Omental fat pad (tissue), 4 donors: ENCODE measurements around the gene PRKAR1B. TPM values are rescaled to one million over a fixed set of nuclear protein-coding genes. Genes with fewer than 3 reads are reported as not detected.

Experiments
- ATAC-seq: fragments of 150-250 bp; one replicate; pipeline ENCODE4 v1.9.1; 2016; ENCODE audit warnings: mild to moderate bottlenecking, moderate library complexity; ENCODE audit not compliant: low FRiP score
- DNase-seq: peaks from one replicate; pipeline ENCODE4 v3.0.0-alpha.2; 2019; ENCODE audit warnings: low spot score
- CTCF ChIP-seq, 3 donors: fragments of 450-650 bp; IDR thresholded peaks; one replicate each; pipeline ENCODE4 v1.5.1; 2016 to 2017; ENCODE audit warnings: antibody characterized with exemption in 3 of 3, mild to moderate bottlenecking in 3 of 3, moderate library complexity in 2 of 3
- total RNA-seq, 4 donors: library from RNA; depleted of rRNA; stranded (reverse); fragments of >200 nt; gene quantifications; one replicate each; pipeline ENCODE4 v1.1.0, GENCODE V29; 2016

Gene PRKAR1B
- total RNA-seq, 4 donors from 2014 or later = 9.0 to 11.4 (median 10.3) TPM

DNA sequence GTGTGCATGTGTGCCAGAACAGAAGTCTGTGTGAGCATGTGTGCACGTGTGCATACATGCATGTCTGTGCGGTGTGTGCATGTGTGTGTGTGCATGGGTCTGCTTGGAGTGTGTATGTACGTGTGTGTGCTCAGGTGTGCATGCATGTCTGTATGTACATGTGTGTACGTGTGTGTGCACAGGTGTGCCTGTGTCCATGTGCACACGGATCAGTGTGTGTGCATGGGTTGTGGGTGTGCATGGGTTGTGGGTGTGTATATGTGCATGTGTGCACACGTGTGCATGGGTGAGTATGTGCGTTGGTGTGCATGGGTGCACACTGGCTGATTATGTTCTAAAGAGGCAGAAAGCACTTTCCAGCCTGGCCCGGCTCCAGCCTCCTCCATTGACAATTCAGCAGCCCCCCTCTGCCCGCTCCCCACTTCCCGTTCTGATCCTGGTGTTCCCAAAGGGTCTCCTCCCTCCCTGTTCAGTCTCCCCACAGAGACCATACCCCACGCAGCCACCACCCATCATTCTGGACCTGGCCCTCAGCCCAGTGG, 163.4 kb downstream of the PRKAR1B start:
- no peak for ATAC-seq
- no peak for TF ChIP-seq CTCF (IDR thresholded peaks at IDR 0.05)
- no peak for DNase-seq

- TF ChIP-seq CTCF (IDR thresholded peaks at IDR 0.05) = no peak
- no peak for DNase-seq
- ATAC-seq = no peak
Measured at GRCh38 chr7:562789-563628, 164.1 kb downstream of the PRKAR1B start.

- no peak for TF ChIP-seq CTCF (IDR thresholded peaks at IDR 0.05)
- no peak for DNase-seq
Measured at GRCh38 chr7:562374-562675, 164.8 kb downstream of the PRKAR1B start.

DNA sequence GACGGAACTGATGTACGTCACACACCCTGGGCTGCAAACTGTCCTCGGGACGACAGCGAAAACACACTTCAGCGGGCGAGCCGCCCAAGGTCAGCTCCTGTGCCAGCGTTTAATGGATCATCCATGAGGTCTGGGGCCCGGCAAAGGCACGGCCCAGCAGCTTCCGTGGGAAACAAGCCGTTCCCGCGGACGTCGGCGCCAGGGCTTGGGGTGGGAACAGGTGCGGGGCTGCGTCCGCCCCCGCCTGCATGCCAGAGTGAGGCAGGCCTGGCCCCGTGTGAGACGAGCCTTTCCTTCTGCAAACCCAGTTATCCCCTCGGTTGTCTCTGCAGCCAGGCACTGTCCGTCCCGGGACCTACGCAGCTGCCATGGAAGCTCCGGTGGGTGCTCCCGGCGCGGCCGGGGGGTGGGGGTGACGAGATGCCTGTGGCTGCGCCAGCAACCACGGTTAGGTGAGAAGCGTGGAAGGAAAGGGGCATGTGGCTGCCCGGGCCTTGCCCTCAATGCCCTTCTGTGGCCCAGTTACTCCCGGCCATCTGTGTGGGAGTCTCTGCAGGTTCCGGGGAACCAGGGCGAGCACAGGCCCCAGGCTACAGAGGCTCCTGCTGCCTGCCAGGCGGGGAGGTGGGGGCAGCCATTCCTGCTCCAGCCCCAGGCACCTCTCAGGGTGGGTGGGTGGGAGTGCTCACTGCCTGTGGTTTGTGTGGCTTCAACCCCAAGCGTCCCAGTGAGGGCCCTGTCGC, 165.3 kb downstream of the PRKAR1B start:
- no peak for TF ChIP-seq CTCF (IDR thresholded peaks at IDR 0.05)
- ATAC-seq = no peak

More at GRCh38 chr7:562374-562675, 164.8 kb downstream of the PRKAR1B start:
- ATAC-seq = no peak

DNA sequence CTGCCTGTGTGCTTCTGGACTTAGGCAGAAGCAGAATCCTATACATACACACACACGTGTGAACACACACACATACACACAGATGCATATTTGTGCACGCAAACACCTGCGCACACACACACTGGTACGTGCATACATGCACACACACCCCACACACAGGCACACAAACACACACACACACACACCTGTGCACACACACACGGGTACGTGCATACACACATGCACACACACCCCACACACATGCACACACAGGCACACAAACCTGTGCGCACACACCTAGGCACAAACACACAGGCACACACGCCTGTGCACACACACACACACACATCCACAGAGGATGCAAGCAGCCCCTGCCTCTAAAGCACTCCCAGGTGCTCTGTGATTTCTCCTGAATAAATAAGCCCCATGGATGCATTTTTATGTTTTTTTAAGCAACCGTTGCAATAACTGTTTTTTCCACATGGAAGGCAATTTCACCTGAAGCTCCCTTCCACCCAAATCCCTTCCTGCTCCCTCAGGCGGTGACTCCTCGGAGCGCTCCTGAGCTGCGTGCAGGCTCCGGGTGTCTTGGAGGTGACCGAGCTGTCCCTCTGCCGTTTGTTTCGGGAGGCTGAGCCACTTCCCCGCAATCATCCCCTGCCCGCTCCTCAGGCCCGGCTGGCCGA, 166.0 kb downstream of the PRKAR1B start:
- ATAC-seq (no peak), DNase-seq (no peak)
- no peak for TF ChIP-seq CTCF (IDR thresholded peaks at IDR 0.05)

More for the DNA sequence above, 165.3 kb downstream of the PRKAR1B start:
- no peak for DNase-seq

- ATAC-seq = no peak
- no peak for DNase-seq
- no peak for TF ChIP-seq CTCF (IDR thresholded peaks at IDR 0.05)
Measured at GRCh38 chr7:559396-559705, 167.7 kb downstream of the PRKAR1B start.
